ENCODE measurements around the gene CYP4Z1.
"Not testable (repeated sequence)": the region's sequence is repeated elsewhere in the genome, so short reads cannot be mapped to it uniquely, and the experiment has no call there.

Gene CYP4Z1, protein sequence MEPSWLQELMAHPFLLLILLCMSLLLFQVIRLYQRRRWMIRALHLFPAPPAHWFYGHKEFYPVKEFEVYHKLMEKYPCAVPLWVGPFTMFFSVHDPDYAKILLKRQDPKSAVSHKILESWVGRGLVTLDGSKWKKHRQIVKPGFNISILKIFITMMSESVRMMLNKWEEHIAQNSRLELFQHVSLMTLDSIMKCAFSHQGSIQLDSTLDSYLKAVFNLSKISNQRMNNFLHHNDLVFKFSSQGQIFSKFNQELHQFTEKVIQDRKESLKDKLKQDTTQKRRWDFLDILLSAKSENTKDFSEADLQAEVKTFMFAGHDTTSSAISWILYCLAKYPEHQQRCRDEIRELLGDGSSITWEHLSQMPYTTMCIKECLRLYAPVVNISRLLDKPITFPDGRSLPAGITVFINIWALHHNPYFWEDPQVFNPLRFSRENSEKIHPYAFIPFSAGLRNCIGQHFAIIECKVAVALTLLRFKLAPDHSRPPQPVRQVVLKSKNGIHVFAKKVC

DNA sequence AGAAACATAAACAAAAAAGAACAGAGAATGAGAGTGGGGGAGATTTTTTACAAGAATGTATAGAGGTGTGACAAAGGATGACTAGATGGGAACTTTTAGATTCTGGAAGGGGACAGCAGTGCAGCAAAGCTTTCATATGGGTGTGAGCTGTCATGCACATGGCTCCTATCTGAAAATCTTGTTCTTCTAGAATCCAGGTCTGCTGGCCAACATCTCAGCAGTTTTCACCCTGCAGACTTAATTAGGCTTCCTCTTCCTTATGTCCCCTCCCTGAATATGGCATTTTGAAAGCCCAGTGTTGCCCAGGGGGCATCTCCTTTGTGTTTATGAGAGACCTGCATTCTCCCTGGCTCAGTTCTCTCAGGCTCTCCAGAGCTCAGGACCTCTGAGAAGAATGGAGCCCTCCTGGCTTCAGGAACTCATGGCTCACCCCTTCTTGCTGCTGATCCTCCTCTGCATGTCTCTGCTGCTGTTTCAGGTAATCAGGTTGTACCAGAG, at the start of gene CYP4Z1:
Gene CYP4Z1, plus strand, starts transcription at position 135 of the 498 bp plus-strand sequence. Its CDS starts 260 bp downstream, at position 395.
- DNase-seq = no peak

DNA sequence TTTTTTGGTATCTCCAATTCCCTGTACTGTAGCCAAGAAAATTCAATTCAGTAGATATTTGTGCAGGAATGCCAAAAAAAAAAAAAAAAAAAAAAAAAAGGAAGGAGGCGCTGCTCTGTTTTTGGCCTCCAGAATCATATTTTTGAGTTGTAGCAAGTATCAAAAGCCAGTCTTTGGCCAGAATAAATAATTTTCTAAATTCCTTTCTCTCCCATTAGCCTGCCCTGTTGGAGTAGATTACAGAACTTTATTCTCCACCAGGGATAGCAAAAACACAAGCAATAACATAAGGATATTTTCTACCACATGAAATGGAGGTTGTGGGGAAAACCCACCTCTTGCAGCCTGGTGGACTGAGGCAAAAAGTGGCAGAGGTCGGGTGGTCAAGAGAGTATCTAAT, 46.0 kb upstream of the CYP4Z1 start:
- DNase-seq = no peak

DNA sequence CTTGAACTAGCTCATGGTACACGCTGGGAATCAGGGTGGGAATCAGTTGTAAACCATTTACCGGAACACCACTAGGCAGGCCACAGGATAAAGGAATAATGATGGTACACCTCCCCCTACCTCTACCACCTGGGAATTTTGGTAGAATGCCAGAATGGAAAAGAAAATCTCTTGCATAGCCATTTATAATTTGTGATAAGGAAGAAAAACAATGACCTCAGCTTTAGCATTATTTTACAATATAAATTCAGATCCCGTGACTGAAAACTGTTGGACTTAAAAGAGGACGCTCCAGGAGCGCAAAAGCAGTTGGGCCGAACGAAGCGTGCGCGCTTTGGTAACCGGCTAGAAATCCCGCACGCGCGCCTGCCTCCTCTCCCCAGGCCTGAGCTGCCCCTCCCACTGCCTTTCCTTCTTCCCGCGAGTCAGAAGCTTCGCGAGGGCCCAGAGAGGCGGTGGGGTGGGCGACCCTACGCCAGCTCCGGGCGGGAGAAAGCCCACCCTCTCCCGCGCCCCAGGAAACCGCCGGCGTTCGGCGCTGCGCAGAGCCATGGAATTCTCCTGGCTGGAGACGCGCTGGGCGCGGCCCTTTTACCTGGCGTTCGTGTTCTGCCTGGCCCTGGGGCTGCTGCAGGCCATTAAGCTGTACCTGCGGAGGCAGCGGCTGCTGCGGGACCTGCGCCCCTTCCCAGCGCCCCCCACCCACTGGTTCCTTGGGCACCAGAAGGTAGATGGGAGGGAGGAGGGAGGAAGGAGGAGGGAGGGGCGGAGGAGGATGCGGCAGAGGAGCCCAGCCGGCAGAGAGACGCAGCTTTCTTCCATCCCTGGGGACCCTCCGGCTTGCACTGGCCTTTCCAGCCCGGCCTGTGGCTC, 43.5 kb upstream of the CYP4Z1 start, which contains the start of gene CYP4X1:
Gene CYP4X1, plus strand, starts transcription at position 402 of the 873 bp plus-strand sequence. Its CDS starts 149 bp downstream, at position 551.
- peak; percentile 86 for DNase-seq

DNA sequence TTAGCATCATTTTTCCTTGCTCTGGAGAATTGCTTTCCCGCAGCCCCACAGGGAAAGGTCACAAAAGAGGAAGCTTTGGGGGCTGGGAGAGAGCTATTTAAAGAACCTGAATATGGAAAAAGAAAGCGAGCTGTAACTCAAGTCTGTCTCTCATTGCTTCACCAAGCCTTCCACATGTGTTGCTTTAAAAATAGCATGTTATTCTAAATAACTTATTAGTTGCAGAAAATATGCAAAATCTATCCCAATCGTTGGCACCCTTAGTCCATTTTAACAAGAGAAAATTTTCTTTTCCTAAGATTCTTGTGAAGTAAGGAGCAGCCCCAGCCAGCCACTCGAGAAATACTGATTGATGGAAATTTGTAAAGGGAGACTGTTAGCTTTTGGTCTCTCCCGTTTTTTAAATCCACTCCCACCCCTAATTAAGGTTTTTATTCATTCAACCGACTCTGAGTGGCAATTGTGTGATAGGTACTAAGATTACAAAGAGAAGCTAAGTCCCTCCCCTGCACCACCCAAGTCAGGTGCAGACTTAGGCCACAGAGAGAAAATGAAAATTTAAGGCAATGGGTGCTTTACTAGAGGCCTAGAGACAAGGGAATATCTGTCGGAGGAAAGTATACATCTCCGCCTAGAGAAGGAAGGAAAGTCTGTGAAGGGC, 42.8 kb upstream of the CYP4Z1 start:
- DNase-seq = no peak

DNA sequence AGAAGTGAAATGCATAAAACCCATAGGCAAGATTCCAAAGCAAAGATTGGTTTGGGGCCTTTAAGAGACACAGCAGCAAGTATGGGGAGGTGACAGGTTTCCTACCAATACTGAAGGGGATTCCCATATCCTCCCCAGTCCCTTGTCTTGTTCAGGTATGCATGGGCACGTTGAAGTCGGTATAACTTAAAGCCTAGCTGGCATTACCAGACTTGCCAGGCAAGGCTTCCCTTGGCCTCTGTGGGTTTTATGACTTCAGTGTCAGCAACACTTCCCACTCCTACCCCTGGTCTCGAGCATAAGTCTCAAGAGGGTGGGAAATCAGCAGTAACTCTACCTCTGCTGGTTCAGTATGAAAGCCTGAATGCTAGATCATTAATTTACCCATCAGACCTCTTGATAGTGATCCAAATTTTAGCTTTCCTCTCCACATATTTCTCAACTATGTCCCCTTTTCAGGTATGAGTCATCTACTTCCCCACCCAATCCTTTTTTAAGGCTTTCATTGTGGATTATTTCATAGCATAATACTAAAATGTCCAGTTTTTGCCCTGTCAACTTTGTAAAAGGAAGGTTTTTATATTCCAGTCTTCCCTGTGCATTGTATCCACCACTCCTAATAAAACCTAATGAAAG, 36.7 kb upstream of the CYP4Z1 start:
- DNase-seq = no peak

DNA sequence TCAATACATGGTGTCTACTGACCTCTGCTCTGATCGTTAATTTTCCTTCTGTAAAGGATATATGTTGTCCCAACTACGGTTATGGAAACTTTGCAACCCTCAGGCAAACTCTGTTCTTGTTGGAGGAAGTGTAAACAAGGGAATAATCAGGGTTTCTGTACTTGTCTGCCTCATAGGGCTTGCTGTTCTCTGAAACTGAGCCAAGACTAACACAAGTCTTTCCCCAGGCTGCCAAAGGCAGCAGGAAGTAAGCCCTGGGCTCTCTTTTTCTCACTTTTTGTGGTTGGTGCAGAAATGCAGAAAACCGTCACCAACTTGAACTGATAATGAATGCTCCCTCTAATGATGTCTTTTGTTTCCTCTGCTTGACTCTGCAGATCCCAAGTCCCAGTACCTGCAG, 36.0 kb upstream of the CYP4Z1 start:
- peak; percentile 53 for DNase-seq

DNA sequence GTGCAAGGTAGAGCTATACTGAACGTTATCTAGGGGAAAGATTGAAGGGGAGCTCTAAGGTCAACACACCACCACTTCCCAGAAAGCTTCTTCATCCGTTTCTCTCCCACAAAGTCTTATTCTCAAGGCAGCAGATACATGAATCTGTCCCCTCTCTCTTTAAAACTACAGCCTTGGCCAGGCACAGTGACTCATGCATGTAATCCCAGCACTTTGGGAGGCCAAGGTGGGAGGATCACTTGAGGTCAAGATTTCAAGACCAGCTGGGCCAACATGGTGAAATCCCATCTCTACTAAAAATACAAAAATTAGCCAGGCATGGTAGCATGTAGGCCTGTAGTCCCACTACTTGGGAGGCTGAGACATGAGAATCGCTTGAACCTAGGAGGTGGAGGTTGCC, 35.4 kb upstream of the CYP4Z1 start:
- no peak for DNase-seq

DNA sequence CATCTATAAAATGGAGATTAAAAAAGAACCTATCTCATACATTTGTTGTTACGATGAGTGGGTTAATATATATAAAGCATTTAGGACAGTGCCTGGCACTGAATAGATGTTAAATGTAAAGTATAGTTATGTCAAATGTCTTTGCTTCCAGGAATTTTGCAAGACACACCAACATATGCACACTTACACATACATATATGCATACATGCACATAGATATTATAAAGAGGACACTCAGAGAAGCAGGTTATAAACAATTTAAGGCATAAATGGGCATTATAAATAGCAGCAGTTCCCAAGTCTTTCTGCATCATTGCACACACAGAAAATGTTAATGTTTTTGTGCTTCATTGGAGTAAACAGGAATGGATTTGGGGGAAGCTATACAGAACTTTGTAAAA, 30.3 kb upstream of the CYP4Z1 start:
- DNase-seq = no peak

DNA sequence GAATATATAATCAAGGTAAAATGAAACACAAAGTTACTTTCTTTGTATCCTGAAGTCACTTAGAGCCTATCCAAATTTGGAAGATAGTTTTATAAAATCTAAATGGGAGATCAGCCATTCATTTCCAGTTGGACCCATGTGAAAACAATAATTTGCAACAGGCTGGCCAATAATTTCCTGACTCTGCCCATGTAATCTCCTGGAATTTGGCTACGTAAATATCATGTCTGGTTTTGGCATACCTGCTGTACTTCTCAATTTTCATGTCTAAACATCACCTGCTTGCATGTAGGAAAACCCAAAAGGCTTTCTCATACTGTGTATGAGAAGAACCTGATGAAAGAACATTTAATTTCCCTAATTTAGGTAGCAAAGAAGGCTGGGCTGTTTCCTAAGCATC, 7.7 kb upstream of the CYP4Z1 start:
- DNase-seq = no peak

DNA sequence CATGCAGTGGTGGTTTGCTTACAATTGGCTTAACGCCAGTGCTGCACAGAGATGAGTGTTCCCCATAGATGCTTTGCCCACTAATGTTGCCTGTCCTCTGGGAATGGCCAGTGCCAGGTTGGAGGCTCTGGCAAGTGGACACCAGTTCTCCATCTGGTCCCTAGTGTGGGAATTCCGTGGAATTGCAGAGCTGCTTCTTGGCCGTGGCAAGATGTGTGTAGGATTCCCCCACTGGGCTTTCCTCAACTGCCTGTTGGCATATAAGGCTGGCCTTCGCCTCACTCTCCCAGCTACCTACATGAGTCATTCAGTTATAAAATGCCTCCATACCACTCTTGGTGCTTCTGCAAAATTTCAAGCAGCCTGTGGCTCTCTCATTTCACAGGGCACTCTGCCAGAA, 2.0 kb downstream of the CYP4Z1 start:
- DNase-seq = not testable (repeated sequence)

DNA sequence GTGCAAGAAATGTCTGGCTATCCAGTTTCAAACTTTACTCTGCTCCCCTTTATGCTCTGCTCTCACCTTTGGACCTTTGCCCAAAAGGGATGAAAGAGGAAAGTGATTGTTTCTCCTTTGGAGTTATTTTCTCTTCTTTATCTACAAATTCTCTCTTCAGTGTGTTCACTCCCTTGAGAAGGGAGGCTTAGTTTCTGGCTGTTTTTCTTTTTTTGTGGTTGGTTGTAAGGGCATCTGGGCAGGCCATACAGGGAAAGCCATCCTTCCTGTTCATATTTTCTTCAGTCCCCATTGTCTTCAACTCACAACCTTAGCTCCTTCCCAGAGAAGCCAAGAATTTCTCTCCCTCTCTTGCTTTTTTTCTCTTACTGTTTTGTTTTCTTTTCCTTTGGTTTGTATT, 2.5 kb downstream of the CYP4Z1 start:
- DNase-seq = not testable (repeated sequence)

DNA sequence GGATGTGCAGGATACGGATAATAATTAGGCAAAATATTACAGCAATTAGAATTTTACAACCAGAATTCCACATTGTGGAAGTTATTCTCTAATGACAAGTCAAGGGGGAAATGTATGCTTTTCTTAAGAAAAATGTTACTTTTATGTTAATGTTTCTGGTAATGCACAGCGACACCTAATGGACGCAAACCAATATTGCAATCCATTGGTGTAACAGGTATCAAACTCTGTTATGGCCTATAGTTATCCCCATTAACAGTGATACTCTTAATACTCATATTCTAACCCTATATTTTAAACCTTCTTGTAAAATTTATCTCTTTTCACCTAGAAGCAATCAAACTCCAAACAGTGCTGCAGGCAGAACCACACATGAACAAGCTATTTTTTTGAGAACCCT, 22.3 kb downstream of the CYP4Z1 start:
- DNase-seq = peak; percentile 41

DNA sequence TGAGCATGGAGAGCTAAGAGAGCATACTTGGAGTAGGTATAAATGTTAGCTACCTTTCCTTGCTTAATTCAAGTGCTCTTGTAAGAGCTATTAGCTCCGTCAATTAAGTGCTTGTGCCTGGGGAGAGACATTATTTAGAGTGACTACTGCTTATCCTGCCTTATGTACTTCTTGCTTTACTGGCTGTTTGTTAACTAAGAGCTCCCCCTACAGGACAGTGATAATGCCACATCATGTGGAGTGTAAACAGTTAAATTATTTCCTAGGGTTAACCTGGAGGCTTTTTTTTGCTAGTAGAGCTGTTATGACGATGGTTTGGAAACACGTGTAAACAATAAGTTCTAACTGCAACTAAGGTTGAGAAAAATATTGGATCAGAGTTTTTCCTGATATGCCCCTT, 24.4 kb downstream of the CYP4Z1 start:
- not testable (repeated sequence) for DNase-seq

DNA sequence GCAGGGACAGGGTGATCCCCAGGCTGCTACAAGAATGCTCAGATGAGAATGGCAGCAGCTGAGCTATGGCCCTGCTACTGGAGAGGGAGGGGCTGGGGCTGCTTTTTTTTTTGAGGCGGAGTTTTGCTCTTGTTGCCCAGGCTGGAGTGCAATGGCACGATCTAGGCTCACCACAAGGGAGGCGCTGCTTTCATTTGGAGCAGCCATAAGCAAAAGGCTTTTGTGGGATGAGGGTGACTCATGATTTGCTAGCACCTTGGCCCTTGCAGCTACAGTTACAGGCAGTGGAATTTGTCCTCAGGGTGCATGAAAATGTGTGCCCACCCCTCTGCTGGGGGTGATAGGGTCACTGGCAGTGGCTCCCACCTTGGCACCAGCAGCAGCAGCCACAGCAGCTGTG, 37.8 kb downstream of the CYP4Z1 start:
- no peak for DNase-seq

DNA sequence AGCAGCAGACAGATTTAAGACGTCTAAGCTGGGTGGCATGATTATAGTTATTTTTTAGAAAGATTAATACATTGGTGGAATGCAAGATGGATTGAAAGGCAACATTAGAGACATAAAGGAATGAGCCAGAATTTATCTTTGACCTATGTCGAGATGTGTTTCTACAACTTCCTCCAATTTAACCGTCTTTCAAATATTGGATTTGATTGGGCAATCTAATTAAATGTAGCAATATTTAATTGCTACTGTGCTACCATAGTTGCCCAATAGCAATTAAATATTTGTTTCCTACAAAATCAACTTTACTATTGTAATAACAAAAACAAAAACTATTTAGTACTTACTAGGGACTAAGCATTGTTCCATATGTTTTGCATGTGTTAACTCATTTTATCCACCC, 39.8 kb downstream of the CYP4Z1 start:
- DNase-seq = no peak

DNA sequence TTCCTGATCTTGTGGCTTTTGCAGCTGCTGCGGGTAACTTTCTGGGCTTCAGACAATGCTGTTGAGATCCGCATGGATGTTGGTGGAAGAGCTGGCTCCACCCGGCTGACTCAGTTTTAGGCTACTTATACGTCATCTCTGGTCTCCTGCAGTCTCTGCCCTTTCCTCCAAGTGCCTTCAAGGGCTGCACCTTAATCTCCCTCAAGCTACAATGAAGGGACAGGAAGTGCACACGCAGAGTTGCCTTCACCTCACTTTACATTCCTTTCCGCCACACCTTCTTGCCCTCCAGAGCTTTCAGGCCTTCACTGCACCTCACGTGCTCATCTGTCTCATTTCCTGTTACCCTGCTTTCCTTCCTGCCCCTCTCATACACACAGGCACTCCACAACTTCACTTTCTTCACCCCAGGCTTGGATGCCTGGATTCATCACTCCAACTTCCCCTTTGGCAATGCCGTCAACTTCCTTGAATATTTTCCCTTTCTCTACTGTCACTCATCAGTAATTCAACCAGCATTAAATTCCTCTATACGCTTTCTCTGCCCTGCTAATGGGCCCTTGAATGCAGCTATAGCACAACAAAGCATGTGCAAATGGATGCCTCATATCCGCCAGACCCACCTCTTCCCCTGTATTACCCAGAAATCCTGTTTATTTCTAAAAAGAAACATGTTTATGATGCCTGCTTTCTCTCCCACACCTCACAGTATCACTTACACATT, 41.0 kb downstream of the CYP4Z1 start:
- DNase-seq = not testable (repeated sequence)

DNA sequence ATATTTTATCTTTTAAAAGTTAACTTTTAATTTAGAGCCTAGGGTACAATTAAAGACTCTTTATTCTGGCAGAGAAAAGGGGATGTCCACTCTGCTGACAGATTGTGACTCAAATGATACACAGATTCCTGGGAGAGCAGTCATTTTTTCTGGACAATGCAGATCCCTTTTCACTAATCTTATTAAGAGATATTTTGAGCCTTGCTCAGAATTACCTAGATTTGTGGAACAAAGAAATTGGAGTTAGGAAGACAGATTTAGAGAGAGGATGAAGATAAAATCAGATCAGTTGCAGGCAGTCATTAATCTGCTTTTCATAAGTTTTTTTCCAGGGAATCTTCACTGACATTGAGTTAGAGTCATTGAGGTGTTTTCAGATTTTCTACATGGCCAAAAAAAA, 42.5 kb downstream of the CYP4Z1 start:
- not testable (repeated sequence) for DNase-seq

DNA sequence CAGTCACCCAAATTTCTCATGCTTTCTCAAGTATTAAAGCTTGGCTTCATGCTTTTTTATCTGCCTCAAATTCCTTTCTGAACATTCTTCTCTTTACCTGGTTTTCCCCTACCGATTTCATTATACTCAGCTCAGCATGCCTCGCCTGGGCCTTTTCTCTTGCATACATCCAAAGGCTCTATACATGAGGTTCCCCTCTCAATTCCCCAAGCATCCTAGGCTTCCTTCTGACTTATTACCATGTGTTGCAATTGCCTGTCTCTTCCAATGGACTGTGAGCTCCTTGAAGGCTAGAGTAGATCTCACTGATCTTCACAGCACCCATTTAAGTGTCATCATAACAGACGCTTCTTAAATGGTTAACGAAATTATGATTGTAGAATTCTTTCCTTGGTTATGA, 46.1 kb downstream of the CYP4Z1 start:
- DNase-seq = no peak

DNA sequence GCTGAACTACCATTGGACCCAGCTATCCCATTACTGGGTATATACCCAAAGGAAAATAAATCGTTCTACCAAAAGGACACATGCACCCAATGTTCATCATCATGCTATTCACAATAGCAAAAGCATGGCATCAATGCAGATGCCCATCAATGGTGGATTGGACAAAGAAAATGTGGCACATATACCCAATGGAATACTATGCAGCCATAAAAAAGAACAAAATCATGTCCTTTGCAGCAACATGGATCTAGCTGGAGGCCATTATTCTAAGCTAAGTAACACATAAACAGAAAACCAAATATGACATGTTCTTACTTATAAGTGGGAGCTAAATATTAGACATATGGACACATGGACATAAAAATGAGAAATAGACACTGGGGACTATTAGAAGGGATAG, 54.0 kb downstream of the CYP4Z1 start:
- DNase-seq = not testable (repeated sequence)

DNA sequence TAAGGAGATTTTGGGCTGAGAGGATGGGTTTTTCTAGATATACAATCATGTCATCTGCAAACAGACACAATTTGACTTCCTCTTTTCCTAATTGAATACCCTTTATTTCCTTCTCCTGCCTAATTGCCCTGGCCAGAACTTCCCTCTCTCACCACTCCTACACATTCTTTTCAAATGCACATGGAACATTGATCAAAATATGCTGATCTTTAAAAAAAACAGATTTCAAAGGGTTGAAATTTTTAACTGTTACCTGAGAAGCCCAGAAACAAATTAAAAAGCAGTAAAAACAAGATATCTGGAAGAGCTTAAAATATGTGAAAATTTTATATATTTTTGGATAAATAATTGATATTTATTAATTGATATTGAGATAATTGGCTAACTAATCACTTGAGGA, 57.8 kb downstream of the CYP4Z1 start:
- DNase-seq = not testable (repeated sequence)

DNA sequence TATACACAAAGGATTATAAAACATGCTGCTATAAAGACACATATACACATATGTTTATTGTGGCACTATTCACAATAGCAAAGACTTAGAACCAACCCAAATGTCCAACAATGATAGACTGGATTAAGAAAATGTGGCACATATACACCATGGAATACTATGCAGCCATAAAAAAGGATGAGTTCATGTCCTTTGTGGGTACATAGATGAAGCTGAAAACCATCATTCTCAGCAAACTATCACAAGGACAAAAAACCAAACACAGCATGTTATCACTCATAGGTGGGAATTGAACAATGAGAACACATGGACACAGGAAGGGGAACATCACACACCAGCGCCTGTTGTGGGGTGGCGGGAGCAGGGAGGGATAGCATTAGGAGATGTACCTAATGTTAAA, 60.0 kb downstream of the CYP4Z1 start:
- DNase-seq = not testable (repeated sequence)

DNA sequence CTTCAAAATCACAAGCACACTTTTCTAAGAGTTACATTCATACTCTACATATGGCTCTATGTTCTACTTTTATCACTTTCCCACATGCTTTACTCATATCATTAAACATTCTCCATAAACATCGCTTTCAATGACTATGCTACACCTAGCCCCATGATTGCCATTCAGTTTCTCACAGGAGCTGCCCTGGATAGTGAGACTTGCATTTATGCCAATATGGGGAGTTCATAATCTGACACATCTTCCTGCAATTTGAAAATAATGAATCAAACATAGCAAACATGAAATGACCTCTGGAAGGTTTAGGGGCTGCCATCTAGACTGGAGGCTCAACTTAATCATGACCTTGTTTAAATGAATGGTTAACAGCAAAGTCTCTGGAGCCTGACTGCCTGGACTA, 61.2 kb downstream of the CYP4Z1 start:
- DNase-seq = no peak
